Motor neuron (in vitro differentiated cells): Measurements from ENCODE around the gene HSF4. TPM values are rescaled to one million over a fixed set of nuclear protein-coding genes. Genes with fewer than 3 reads are reported as not detected.
"Not testable (repeated sequence)": the region's sequence is repeated elsewhere in the genome, so short reads cannot be mapped to it uniquely, and the experiment has no call there.

ENCODE experiments used
- ATAC-seq, 8 experiments: fragments of 200-7000 bp; cut with Tn5 transposase; replicated peaks in 6 of 8; 2 replicates each; pipeline ENCODE4 v1.8.0; 2021; ENCODE audit warnings: mild to moderate bottlenecking in 8 of 8, moderate library complexity in 8 of 8
- H3K27ac ChIP-seq, 2 donors: fragments of 250-450 bp; sonication (Bioruptor Pico); 2 replicates each; pipeline ENCODE4 v1.9.0; 2021; ENCODE audit warnings: antibody characterized with exemption in 2 of 2, mild to moderate bottlenecking in 2 of 2, moderate library complexity in 1 of 2
- H3K4me1 ChIP-seq, 2 donors: fragments of 250-450 bp; sonication (Bioruptor Pico); replicated peaks in 1 of 2; 2 replicates each; pipeline ENCODE4 v1.6.1; 2021; ENCODE audit warnings: antibody characterized with exemption in 2 of 2, mild to moderate bottlenecking in 2 of 2, moderate library complexity in 1 of 2
- H3K4me3 ChIP-seq, 5 donors: fragments of 250-450 bp; sonication (Bioruptor Pico); 2 replicates each; pipeline ENCODE4 v1.9.0; 2021; ENCODE audit warnings: antibody characterized with exemption in 5 of 5, mild to moderate bottlenecking in 5 of 5, moderate library complexity in 4 of 5
- WGBS, 10 experiments: fragments of 450-650 bp; shearing (Covaris generic); methylation state at CpG; one replicate each; pipeline ENCODE4 v1.0.0; 2022; 5-methylcytosine and 5-hydroxymethylcytosine counted together
- in situ Hi-C, 9 experiments: fragments of 400-800 bp; cut with MboI; loops; one replicate each; pipeline ENCODE4 v1.15.0; 2021; ENCODE audit warnings: low sequenced_read_pairs in 9 of 9, low pct_unique_long_range_greater_than_20kb in 2 of 9; ENCODE audit not compliant: unreplicated experiment in 9 of 9
- total RNA-seq, 8 experiments: library from RNA; unstranded; fragments of 300-600 nt; gene quantifications; 2 replicates each; pipeline versions ENCODE4 v1.2.3 to v1.2.4, GENCODE V29; 2022

Gene HSF4, protein sequence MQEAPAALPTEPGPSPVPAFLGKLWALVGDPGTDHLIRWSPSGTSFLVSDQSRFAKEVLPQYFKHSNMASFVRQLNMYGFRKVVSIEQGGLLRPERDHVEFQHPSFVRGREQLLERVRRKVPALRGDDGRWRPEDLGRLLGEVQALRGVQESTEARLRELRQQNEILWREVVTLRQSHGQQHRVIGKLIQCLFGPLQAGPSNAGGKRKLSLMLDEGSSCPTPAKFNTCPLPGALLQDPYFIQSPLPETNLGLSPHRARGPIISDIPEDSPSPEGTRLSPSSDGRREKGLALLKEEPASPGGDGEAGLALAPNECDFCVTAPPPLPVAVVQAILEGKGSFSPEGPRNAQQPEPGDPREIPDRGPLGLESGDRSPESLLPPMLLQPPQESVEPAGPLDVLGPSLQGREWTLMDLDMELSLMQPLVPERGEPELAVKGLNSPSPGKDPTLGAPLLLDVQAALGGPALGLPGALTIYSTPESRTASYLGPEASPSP
- 10 to 100 TPM in 7 of 8 experiments, 1 to 10 TPM in 1; 4.6 to 33.1 (median 18.4) TPM for total RNA-seq

DNA sequence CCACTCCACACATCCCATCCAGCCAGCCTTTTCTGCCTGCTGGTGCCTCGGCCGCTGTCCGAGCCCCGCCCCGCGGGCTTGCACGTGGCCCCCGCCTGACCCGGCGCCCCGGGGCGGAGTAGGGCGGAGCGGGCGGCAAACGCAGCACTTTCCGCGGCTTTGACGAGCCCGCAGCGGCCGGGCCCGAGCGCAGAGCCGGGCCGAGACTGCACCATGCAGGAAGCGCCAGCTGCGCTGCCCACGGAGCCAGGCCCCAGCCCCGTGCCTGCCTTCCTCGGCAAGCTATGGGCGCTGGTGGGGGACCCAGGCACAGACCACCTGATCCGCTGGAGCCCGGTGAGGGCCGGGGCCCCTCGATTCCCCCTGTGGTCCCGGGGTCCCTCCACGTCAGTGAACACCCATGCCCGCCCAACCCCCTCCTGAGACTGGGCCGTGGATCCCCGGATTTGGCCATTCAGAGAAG is at the start of gene HSF4:
Gene HSF4, plus strand, starts transcription at position 147 of the 463 bp plus-strand sequence. Its CDS starts 67 bp downstream, at position 214.
- H3K4me1 ChIP-seq: peaks cover 13 to 30% of the 10 kb centered on the region in 2 donors
- 5 to 18% (median 12%) methylated on average over 4 to 9 of the region's 41 CpGs; no CpG with 5 or more reads in 7 of the 10 experiments for WGBS, 10 experiments
- peak within 1 kb of the TSS; percentile 35 to 47 (median 37) for H3K4me3 ChIP-seq
- peak; percentile 0 to 49 (median 40) for ATAC-seq
- peak within 1 kb of the TSS; percentile 81 to 88 for H3K27ac ChIP-seq
- in situ Hi-C loops: loop anchor here in 8 of 9 experiments (25.0 kb wide), 2 partner anchors 177 to 202 kb away; partner anchors contain the start of genes CES3 (in 7 of the 8) and CES4A (in 1 of the 8)

DNA sequence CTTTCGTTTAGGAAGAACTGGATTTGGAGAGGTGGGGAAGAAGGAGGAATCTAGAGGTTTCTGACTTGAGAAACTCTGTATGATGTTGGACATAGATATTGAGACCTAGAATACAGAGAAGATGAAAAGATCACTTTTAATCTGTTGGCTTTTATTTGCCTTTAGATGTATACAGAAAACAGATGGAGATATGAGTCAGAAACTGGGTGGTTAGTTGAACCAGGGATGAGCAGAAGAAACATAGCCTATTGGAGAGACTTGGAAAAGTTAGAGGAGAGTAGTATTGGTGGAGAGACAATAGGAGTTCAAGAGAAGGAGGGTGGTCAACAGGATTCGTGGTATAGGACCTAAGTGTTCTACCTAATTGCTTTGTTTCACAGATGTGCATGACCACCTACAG is 49.8 kb upstream of the HSF4 start:
- in situ Hi-C loops: no loop called here
- Histone ChIP-seq H3K4me1 (peaks cover 7 to 10% of the 10 kb centered on the region in 2 donors), H3K4me3 (no peak overlapping the region), H3K27ac (no peak overlapping the region)
- ATAC-seq: no peak
- WGBS, 10 experiments: 65 to 100% (median 83%) methylated on average over 1 to 2 of the region's 2 CpGs; no CpG with 5 or more reads in 2 of the 10 experiments

DNA sequence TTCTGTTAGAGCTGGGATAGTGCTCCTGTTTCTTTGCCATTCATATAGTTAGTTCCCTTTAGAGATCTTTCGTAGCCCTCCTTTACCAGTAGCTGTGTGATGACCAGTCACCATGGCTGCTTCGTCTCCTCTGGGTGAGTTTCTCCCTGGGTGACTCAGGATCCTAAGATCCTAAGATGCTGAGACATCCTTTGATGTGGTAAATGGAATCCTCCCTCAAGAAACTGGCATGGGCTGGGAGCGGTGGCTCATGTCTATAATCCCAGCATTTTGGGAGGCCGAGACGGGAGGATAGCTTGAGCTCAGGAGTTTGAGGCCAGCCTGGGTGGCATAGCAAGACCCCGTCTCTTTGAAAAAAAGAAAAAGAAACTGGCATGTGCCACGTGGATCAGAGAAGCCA is 48.9 kb upstream of the HSF4 start:
- peaks cover 5 to 8% of the 10 kb centered on the region in 2 donors for H3K4me1 ChIP-seq
- peak in 2 of 8 experiments; percentile 65 to 69 for ATAC-seq
- 29 to 100% (median 77%) methylated on average over 1 to 6 of the region's 7 CpGs; no CpG with 5 or more reads in 5 of the 10 experiments for WGBS, 10 experiments
- H3K4me3 ChIP-seq: no peak overlapping the region
- no peak overlapping the region for H3K27ac ChIP-seq
- in situ Hi-C loops: no loop called here

DNA sequence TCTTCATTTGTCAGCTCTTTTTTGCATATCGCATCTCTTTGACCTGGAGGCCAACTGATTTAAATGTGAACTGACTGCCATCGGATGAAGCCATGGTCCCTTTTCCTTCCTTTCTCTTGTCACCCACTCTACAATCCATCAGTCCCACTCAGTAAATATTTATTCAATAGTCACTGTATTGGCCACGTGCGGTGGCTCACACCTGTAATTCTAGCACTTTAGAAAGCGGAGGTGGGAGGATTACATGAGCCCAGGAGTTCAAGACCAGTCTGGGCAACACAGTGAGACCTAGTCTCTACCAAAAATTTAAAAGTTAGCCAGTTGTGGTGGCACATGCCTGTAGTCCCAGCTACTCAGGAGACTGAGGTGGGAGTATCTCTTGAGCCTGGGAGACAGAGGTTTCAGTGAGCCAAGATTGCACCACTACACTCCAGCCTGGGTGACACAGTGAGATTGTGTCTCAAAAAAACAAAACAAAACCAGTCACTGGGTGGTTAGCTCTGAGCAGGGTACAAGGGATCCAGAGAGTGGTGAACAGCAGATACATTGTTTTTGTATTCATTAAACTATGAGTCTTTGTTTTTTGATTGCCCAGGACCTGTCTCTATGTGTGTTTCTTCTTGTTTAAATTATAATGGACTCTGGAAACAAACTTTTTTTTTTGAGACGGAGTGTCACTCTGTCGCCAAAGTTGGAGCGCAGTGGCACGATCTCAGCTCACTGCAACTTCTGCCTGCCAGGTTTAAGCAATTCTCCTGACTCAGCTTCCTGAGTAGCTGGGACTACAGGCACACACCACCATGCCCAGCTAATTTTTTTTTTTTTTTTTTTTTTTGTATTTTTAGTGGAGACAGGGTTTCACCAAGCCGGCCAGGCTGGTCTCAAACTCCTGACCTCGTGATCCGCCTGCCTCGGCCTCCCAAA is 47.9 kb upstream of the HSF4 start:
- no peak for ATAC-seq
- in situ Hi-C loops: no loop called here
- no peaks in the 10 kb centered on the region for H3K4me1 ChIP-seq
- WGBS, 10 experiments: 64 to 100% (median 85%) methylated on average over 3 to 12 of the region's 13 CpGs; no CpG with 5 or more reads in 1 of the 10 experiments
- no peak overlapping the region for H3K4me3 ChIP-seq
- H3K27ac ChIP-seq: no peak overlapping the region

DNA sequence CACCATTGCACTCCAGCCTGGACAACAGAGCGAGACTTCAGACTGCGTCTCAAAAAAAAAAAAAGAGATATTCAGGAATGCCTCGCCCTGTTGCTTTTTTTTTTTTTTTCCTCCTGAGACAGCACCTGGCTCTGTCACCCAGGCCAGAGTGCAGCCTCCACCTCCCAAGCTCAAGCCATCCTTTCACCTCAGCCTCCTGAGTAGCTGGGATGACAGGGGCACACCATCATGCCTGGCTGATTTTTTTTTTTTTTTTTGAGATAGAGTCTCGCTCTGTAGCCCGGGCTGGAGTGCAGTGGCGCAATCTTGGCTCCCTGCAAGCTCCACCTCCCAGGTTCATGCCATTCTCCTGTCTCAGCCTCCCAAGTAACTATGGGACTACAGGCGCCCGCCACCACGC is 46.8 kb upstream of the HSF4 start:
- H3K4me1 ChIP-seq: no peaks in the 10 kb centered on the region
- ATAC-seq: no peak
- H3K27ac ChIP-seq: no peak overlapping the region
- in situ Hi-C loops: no loop called here
- no peak overlapping the region for H3K4me3 ChIP-seq
- WGBS, 10 experiments: 80 to 100% (median 93%) methylated on average over 1 to 6 of the region's 9 CpGs; no CpG with 5 or more reads in 3 of the 10 experiments

DNA sequence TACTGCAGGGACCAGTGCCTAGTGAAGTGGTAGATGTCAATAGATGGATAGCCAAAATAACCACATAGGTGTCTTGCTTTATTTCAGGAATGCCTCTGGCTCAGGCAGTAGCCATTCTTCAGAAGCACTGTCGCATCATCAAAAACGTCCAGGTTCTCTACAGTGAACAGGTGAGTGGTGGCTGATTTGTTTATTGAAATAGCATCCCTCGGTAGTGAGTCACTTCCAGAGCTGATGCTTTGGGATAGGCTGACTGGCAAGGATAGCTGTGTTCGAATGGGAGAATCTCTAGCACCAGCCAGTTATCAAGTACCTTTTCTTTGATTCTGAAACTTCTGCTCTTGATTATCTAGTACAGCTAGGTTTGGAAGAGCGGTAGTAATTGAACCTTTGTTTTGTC is 44.5 kb upstream of the HSF4 start:
- no peak overlapping the region for H3K4me3 ChIP-seq
- H3K27ac ChIP-seq: no peak overlapping the region
- in situ Hi-C loops: no loop called here
- no peak for ATAC-seq
- WGBS, 10 experiments: 50 to 100% (median 86%) methylated on average over 1 to 5 of the region's 5 CpGs; no CpG with 5 or more reads in 2 of the 10 experiments
- no peaks in the 10 kb centered on the region for H3K4me1 ChIP-seq

DNA sequence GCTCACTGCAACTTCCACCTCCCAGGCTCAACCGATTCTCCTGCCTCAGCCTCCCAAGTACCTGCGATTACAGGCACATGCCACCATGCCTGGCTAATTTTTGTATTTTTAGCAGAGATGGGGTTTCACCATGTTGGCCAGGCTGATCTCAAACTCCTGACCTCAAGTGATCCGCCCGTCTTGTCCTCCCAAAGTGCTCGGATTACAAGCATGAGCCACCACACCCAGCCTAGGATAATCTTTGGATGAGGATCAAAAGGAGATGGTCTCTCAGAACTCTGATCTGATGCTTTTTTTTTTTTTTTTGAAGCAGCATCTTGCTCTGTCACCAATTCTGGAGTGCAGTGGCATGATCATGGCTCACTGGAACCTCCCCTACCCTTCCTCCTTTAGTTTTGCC is 41.7 kb upstream of the HSF4 start:
- WGBS, 10 experiments: 78 to 100% (median 96%) methylated on average over 1 to 5 of the region's 5 CpGs; no CpG with 5 or more reads in 3 of the 10 experiments
- H3K27ac ChIP-seq, H3K4me1 ChIP-seq, ATAC-seq, in situ Hi-C loops, H3K4me3 ChIP-seq: not testable (repeated sequence)

DNA sequence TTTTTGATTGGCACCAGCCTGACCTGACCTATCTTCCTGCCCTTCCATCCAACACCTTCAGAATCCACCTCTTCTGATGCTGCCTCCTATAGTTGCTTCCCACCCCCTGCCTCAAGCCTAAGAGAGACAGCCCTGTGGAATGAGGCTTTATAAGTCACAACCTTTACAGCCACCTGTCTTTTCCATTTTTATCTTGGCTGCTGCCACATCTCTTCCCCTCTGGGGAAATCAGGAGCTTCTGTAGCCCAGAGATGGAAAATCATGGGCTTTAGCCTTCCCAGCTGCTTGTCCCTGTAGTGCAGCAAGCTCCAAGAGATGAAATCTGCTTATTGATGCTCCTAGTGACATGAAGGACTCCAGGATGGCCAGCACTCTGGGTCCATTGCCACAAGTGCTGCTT is 36.1 kb upstream of the HSF4 start:
- H3K4me1 ChIP-seq: no peaks in the 10 kb centered on the region
- no peak overlapping the region for H3K4me3 ChIP-seq
- in situ Hi-C loops: no loop called here
- H3K27ac ChIP-seq: no peak overlapping the region
- ATAC-seq: no peak

DNA sequence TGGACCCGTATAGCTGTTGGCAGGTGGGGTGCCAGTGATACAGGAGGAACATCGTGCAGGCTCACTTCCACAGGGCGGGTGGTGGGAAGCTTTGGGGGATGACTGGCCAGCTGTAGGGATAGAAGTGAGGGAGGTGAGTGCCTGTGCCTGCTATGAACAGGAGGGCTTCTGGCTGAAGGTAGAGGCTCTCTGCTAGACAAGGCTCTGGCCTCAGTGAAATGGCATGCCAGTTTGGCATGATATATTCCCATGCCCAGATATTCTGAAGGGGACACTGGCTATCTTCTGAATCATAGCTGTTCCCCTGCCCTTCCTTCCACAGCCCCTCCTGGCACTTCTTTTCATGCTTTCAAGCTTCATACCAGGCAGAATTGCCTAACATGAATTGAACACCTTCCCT is 35.7 kb upstream of the HSF4 start:
- no peaks in the 10 kb centered on the region for H3K4me1 ChIP-seq
- 80 to 100% (median 100%) methylated on average over 1 to 3 of the region's 3 CpGs; no CpG with 5 or more reads in 5 of the 10 experiments for WGBS, 10 experiments
- no peak overlapping the region for H3K4me3 ChIP-seq
- no peak for ATAC-seq
- no peak overlapping the region for H3K27ac ChIP-seq
- in situ Hi-C loops: no loop called here

DNA sequence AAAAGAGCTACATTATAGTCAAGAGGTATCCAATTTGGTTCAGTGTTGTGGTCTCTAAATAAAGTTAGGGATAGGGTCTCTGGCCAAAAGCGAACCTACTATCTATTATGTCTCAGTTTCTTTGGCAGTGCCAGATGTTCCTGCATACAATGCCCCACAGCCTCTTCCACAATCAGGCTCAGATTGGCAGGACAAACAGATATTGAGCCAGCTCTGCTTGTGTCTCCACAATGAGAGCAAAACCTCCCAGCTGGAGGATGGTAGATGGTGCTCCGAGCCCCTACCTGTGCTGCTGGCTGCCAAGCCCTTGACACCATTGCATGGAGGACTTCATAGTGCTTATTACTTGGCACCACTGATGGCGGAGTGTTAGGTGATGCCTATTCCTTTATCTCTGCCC is 35.1 kb upstream of the HSF4 start:
- no peak overlapping the region for H3K4me3 ChIP-seq
- ATAC-seq: no peak
- no peaks in the 10 kb centered on the region for H3K4me1 ChIP-seq
- 77 to 100% (median 100%) methylated on average over 1 to 3 of the region's 3 CpGs; no CpG with 5 or more reads in 5 of the 10 experiments for WGBS, 10 experiments
- H3K27ac ChIP-seq: no peak overlapping the region
- in situ Hi-C loops: no loop called here

DNA sequence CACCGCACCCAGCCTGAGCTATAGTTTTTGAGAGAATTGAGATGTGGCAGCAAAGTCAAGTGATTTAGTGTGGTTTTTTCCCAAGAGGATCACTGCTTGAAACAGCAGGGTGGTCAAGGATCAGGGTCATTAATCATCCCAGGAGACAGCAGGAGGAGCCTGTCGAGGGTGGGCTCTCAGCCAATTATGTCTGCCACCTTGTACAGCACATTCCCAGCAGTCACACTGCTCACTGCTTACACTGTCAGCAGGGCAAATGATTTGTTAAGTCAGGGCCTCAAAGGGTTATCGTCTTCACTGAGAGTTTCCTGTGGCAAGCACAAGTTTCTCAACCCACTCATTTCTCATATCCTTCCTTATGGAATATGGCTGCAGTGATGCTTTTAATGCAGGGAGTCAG is 26.9 kb upstream of the HSF4 start:
- in situ Hi-C loops: no loop called here
- H3K27ac ChIP-seq: no peak overlapping the region
- peak in 1 of 8 experiments; percentile 22 for ATAC-seq

DNA sequence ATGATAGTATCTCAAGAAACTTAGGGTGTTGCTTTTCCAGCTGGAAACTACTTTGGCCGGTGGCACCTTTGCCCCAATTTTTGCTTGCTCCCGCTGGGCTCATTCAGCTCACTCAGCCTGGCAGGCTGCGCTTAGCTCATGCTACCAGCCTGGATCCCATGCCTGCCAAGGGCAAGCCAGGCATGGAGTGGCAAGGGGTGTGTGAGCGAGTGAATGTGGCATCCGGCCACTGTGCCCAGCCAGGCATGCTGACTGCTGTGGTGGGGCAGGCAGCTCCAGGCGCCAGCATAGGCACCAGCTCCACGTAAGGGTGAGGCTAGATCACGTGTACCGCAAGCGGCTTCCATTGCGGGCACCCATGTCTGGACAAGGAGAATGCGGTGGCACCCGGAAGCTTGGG is 23.2 kb upstream of the HSF4 start:
- H3K4me1 ChIP-seq: no peaks in the 10 kb centered on the region
- no peak overlapping the region for H3K27ac ChIP-seq
- WGBS, 10 experiments: 83 to 100% (median 96%) methylated on average over 1 to 8 of the region's 13 CpGs; no CpG with 5 or more reads in 3 of the 10 experiments
- no peak for ATAC-seq
- in situ Hi-C loops: no loop called here
- no peak overlapping the region for H3K4me3 ChIP-seq

More for the DNA sequence above, 26.9 kb upstream of the HSF4 start:
- H3K4me1 ChIP-seq: no peaks in the 10 kb centered on the region
- no peak overlapping the region for H3K4me3 ChIP-seq
- 0 to 59% (median 35%) methylated on average over 1 to 3 of the region's 3 CpGs; no CpG with 5 or more reads in 3 of the 10 experiments for WGBS, 10 experiments
